Mononuclear cell (primary cell): Measurements from ENCODE around the gene KICS2. TPM values are rescaled to one million over a fixed set of nuclear protein-coding genes. Genes with fewer than 3 reads are reported as not detected.

Source experiments
- H3K27me3 ChIP-seq: 2 replicates; pipeline ENCODE4 v1.6.0; 2011; ENCODE audit warnings: low read length, control low read depth; ENCODE audit not compliant: insufficient read depth
- H3K4me1 ChIP-seq: 2 replicates; pipeline ENCODE4 v1.5.1; 2011; ENCODE audit warnings: mild to moderate bottlenecking, low read length, control low read depth; ENCODE audit not compliant: insufficient read depth
- H3K4me3 ChIP-seq: 2 replicates; pipeline ENCODE4 v1.5.1; 2011; ENCODE audit warnings: mild to moderate bottlenecking, low read length, moderate library complexity
- H3K9me3 ChIP-seq: 2 replicates; pipeline ENCODE4 v1.5.1; 2011; ENCODE audit warnings: low read depth, mild to moderate bottlenecking, control low read depth, low read length
- total RNA-seq: library from RNA; depleted of rRNA; stranded (reverse); fragments of >200 nt; gene quantifications from one replicate; pipeline ENCODE4 v1.2.3, GENCODE V29; 2012

The KICS2 gene
- total RNA-seq, result 22.1 TPM

GRCh38 chr12:64222009-64222765 lies at the start of gene KICS2:
Gene KICS2 (minus strand): TSS chr12:64222296. CDS start chr12:64222237, 59 bp downstream.
- Histone ChIP-seq H3K27me3 (peaks cover 8% of the 10 kb centered on the region), H3K9me3 (no peaks in the 10 kb centered on the region), H3K4me3 (peak within 1 kb of the TSS; percentile 66), H3K4me1 (peaks cover 10% of the 10 kb centered on the region)

- Histone ChIP-seq H3K4me1 (no peaks in the 10 kb centered on the region), H3K4me3 (no peak overlapping the region), H3K27me3 (no peaks in the 10 kb centered on the region), H3K9me3 (no peaks in the 10 kb centered on the region)
Measured at GRCh38 chr12:64270411-64270810, 48.3 kb upstream of the KICS2 start.

- no peaks in the 10 kb centered on the region for H3K27me3 ChIP-seq
- H3K4me3 ChIP-seq, result no peak overlapping the region
- no peaks in the 10 kb centered on the region for H3K4me1 ChIP-seq
- H3K9me3 ChIP-seq, result no peaks in the 10 kb centered on the region
Measured at GRCh38 chr12:64269161-64269560, 47.1 kb upstream of the KICS2 start.

- Histone ChIP-seq H3K27me3 (no peaks in the 10 kb centered on the region), H3K4me1 (no peaks in the 10 kb centered on the region), H3K4me3 (no peak overlapping the region), H3K9me3 (no peaks in the 10 kb centered on the region)
Measured at GRCh38 chr12:64268409-64268808, 46.3 kb upstream of the KICS2 start.

- Histone ChIP-seq H3K4me1 (no peaks in the 10 kb centered on the region), H3K4me3 (no peak overlapping the region), H3K27me3 (no peaks in the 10 kb centered on the region), H3K9me3 (no peaks in the 10 kb centered on the region)
Measured at GRCh38 chr12:64265839-64266238, 43.7 kb upstream of the KICS2 start.

- Histone ChIP-seq H3K4me1 (no peaks in the 10 kb centered on the region), H3K27me3 (no peaks in the 10 kb centered on the region), H3K9me3 (no peaks in the 10 kb centered on the region), H3K4me3 (no peak overlapping the region)
Measured at GRCh38 chr12:64261813-64262212, 39.7 kb upstream of the KICS2 start.

- Histone ChIP-seq H3K27me3 (no peaks in the 10 kb centered on the region), H3K4me1 (no peaks in the 10 kb centered on the region), H3K4me3 (no peak overlapping the region), H3K9me3 (no peaks in the 10 kb centered on the region)
Measured at GRCh38 chr12:64258576-64258975, 36.5 kb upstream of the KICS2 start.

- H3K4me1 ChIP-seq, result no peaks in the 10 kb centered on the region
- H3K9me3 ChIP-seq, result no peaks in the 10 kb centered on the region
- H3K27me3 ChIP-seq, result no peaks in the 10 kb centered on the region
- no peak overlapping the region for H3K4me3 ChIP-seq
Measured at GRCh38 chr12:64256166-64256800, 34.2 kb upstream of the KICS2 start.

GRCh38 chr12:64255249-64255648 lies 33.2 kb upstream of the KICS2 start:
- H3K4me3 ChIP-seq, result no peak overlapping the region

GRCh38 chr12:64253356-64253755 lies 31.3 kb upstream of the KICS2 start:
- H3K4me1 ChIP-seq, result no peaks in the 10 kb centered on the region
- no peaks in the 10 kb centered on the region for H3K9me3 ChIP-seq
- no peak overlapping the region for H3K4me3 ChIP-seq
- no peaks in the 10 kb centered on the region for H3K27me3 ChIP-seq

More at GRCh38 chr12:64255249-64255648, 33.2 kb upstream of the KICS2 start:
- no peaks in the 10 kb centered on the region for H3K27me3 ChIP-seq
- H3K4me1 ChIP-seq, result no peaks in the 10 kb centered on the region
- H3K9me3 ChIP-seq, result no peaks in the 10 kb centered on the region

GRCh38 chr12:64252681-64253080 lies 30.6 kb upstream of the KICS2 start:
- no peak overlapping the region for H3K4me3 ChIP-seq
- no peaks in the 10 kb centered on the region for H3K9me3 ChIP-seq
- no peaks in the 10 kb centered on the region for H3K4me1 ChIP-seq
- no peaks in the 10 kb centered on the region for H3K27me3 ChIP-seq

GRCh38 chr12:64243809-64244208 lies 21.7 kb upstream of the KICS2 start:
- H3K4me1 ChIP-seq, result no peaks in the 10 kb centered on the region
- H3K9me3 ChIP-seq, result no peaks in the 10 kb centered on the region
- H3K4me3 ChIP-seq, result no peak overlapping the region
- no peaks in the 10 kb centered on the region for H3K27me3 ChIP-seq

- H3K27me3 ChIP-seq, result no peaks in the 10 kb centered on the region
- no peaks in the 10 kb centered on the region for H3K4me1 ChIP-seq
- no peak overlapping the region for H3K4me3 ChIP-seq
- no peaks in the 10 kb centered on the region for H3K9me3 ChIP-seq
Measured at GRCh38 chr12:64240781-64241180, 18.7 kb upstream of the KICS2 start.

GRCh38 chr12:64237382-64237781 lies 15.3 kb upstream of the KICS2 start:
- H3K27me3 ChIP-seq, result peaks cover 4% of the 10 kb centered on the region
- no peaks in the 10 kb centered on the region for H3K9me3 ChIP-seq
- no peak overlapping the region for H3K4me3 ChIP-seq
- H3K4me1 ChIP-seq, result no peaks in the 10 kb centered on the region

- Histone ChIP-seq H3K27me3 (peaks cover 7% of the 10 kb centered on the region), H3K9me3 (no peaks in the 10 kb centered on the region), H3K4me1 (no peaks in the 10 kb centered on the region)
Measured at GRCh38 chr12:64236549-64236948, 14.5 kb upstream of the KICS2 start.

GRCh38 chr12:64232196-64232595 lies 10.1 kb upstream of the KICS2 start:
- H3K4me3 ChIP-seq, result no peak overlapping the region
- no peaks in the 10 kb centered on the region for H3K4me1 ChIP-seq
- no peaks in the 10 kb centered on the region for H3K9me3 ChIP-seq
- H3K27me3 ChIP-seq, result peaks cover 13% of the 10 kb centered on the region

More at GRCh38 chr12:64236549-64236948, 14.5 kb upstream of the KICS2 start:
- no peak overlapping the region for H3K4me3 ChIP-seq
